ENCODE results near the gene ITGB4. TPM values are rescaled to one million over a fixed set of nuclear protein-coding genes. Genes with fewer than 3 reads are reported as not detected.

The ITGB4 gene
- total and polyA plus RNA-seq, 2 of the 13 experiments (the other 11 are each of a cell fraction or from before 2014, with no cell fraction given) = 6.9 to 14.5 TPM

DNA sequence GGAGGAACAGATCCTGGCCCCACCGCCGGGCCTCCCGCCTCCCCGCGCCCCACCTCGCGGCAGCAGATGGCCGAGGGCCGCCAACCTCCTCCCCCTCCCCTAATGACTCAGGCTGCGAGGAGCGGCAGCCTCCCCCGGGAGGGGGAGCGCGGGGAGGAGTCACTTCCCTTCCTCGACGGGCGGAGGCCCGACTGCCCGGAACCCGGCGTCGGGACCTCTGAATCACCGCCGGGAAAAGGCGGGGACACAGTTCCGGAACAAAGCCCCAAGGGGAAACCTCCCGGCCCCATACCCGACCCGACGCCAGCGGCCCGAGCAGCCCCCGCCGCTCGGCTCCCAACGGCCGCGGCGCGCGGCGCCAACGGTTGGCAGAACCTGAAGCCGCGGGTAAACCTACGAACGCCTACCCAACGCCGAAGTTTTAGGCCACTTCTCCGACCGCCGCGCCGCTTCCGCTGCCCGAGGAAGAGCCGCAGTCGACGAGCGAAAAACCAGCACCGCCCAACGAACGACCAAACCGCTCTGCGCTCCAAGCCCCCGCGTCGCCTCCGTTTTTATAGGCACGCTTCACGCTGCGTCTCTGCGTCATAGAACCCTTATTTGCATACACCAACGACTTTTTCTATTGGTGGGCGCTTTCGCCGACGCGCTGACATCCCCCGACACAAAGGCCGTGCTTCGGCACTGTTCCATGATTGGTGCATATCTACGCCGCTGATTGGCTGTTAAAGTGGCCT is 58.2 kb downstream of the ITGB4 start (continued):
- TF ChIP-seq AFF4 (CRISPR knock-in tag; IDR thresholded peaks at IDR 0.05) (peak; percentile 99), ZNF614 (CRISPR knock-in tag; IDR thresholded peaks at IDR 0.05; ENCODE audit: borderline replicate concordance) (peak; percentile 97), ZNF350 (CRISPR knock-in tag; IDR thresholded peaks at IDR 0.05; ENCODE audit: borderline replicate concordance, low read depth) (peak; percentile 90; the same call in 1 of the 2 replicates), ELF3 (CRISPR knock-in tag; IDR thresholded peaks at IDR 0.05) (no peak), KMT2B (CRISPR knock-in tag; IDR thresholded peaks at IDR 0.05) (peak; percentile 73; the same call in 1 of the 2 replicates), ZNF17 (CRISPR knock-in tag; IDR thresholded peaks at IDR 0.05) (no peak), NFKB2 (CRISPR knock-in tag; IDR thresholded peaks at IDR 0.05; ENCODE audit: borderline replicate concordance) (peak; percentile 96; the same call in 1 of the 2 replicates), KLF12 (CRISPR knock-in tag; IDR thresholded peaks at IDR 0.05; ENCODE audit: borderline replicate concordance) (peak; percentile 63; the same call in 1 of the 2 replicates), POGZ (CRISPR knock-in tag; IDR thresholded peaks at IDR 0.05) (peak; percentile 91), REXO4 (CRISPR knock-in tag; IDR thresholded peaks at IDR 0.05; ENCODE audit: borderline replicate concordance) (no peak), ZFP37 (CRISPR knock-in tag; IDR thresholded peaks at IDR 0.05; ENCODE audit: borderline replicate concordance) (peak; percentile 91; the same call in 1 of the 2 replicates), FLYWCH1 (CRISPR knock-in tag; IDR thresholded peaks at IDR 0.05) (no peak)
- TF ChIP-seq, protein P1, sequence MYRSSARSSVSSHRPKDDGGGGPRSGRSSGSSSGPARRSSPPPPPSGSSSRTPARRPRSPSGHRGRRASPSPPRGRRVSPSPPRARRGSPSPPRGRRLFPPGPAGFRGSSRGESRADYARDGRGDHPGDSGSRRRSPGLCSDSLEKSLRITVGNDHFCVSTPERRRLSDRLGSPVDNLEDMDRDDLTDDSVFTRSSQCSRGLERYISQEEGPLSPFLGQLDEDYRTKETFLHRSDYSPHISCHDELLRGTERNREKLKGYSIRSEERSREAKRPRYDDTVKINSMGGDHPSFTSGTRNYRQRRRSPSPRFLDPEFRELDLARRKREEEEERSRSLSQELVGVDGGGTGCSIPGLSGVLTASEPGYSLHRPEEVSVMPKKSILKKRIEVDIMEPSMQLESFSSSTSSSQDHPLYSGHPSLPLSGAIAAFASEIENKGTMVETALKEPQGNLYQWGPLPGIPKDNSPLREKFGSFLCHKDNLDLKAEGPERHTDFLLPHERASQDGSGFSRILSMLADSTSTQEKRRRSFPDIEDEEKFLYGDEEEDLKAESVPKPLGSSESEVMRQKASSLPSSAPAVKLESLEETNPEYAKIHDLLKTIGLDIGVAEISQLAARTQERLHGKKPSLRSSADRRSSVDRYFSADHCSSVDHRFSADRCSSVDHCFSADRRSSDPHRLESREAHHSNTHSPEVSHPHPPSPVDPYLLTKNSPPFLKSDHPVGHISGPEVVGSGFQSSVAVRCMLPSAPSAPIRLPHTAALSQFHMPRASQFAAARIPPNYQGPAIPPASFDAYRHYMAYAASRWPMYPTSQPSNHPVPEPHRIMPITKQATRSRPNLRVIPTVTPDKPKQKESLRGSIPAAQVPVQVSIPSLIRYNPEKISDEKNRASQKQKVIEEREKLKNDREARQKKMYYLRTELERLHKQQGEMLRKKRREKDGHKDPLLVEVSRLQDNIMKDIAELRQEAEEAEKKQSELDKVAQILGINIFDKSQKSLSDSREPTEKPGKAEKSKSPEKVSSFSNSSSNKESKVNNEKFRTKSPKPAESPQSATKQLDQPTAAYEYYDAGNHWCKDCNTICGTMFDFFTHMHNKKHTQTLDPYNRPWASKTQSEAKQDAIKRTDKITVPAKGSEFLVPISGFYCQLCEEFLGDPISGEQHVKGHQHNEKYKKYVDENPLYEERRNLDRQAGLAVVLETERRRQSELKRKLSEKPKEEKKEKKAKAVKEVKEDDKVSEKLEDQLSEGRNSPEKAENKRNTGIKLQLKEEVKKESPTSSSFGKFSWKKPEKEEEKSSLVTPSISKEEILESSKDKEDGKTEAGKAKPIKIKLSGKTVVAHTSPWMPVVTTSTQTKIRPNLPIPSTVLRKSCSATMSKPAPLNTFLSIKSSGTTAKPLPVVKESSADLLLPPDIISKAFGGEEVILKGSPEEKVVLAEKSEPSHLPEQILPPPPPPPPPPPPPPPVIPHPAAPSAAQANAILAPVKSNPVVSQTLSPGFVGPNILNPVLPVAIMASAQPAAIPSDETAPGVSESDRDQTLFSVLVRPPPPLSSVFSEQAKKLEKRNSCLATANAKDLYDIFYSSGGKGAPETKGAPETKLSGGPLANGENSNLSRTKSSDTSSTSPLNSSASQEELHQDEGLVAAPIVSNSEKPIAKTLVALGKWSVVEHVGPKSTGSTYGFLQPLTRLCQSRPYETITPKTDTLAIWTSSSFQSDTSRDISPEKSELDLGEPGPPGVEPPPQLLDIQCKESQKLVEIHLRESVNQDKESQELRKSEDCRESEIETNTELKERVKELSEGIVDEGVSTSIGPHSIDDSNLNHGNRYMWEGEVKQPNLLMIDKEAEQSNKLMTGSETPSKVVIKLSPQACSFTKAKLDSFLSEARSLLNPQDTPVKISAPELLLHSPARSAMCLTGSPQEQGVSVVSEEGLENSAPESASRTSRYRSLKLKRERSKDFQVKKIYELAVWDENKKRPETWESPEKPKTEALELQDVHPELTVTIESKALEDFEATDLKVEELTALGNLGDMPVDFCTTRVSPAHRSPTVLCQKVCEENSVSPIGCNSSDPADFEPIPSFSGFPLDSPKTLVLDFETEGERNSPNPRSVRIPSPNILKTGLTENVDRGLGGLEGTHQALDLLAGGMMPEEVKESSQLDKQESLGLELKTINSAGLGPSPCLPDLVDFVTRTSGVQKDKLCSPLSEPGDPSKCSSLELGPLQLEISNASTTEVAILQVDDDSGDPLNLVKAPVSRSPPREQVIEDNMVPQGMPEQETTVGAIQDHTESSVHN (CRISPR knock-in tag; IDR thresholded peaks at IDR 0.05) = peak; percentile 64; the same call in 1 of the 2 replicates
- TF ChIP-seq, protein P2, sequence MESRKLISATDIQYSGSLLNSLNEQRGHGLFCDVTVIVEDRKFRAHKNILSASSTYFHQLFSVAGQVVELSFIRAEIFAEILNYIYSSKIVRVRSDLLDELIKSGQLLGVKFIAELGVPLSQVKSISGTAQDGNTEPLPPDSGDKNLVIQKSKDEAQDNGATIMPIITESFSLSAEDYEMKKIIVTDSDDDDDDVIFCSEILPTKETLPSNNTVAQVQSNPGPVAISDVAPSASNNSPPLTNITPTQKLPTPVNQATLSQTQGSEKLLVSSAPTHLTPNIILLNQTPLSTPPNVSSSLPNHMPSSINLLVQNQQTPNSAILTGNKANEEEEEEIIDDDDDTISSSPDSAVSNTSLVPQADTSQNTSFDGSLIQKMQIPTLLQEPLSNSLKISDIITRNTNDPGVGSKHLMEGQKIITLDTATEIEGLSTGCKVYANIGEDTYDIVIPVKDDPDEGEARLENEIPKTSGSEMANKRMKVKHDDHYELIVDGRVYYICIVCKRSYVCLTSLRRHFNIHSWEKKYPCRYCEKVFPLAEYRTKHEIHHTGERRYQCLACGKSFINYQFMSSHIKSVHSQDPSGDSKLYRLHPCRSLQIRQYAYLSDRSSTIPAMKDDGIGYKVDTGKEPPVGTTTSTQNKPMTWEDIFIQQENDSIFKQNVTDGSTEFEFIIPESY (CRISPR knock-in tag; IDR thresholded peaks at IDR 0.05) = no peak; the same call in none of the 2 replicates
